Left lobe of liver (tissue), 2 donors: ENCODE measurements around the gene GOLGA6C. TPM values are rescaled to one million over a fixed set of nuclear protein-coding genes. Genes with fewer than 3 reads are reported as not detected.
A peak's percentile ranks its signal among the peaks of the same experiment; 100 is the strongest.
"Not testable (repeated sequence)": the region's sequence is repeated elsewhere in the genome, so short reads cannot be mapped to it uniquely, and the experiment has no call there.

Experiments used
- ATAC-seq: fragments of 200-7000 bp; cut with Tn5 transposase; one replicate; pipeline ENCODE4 v1.9.1; 2020; ENCODE audit warnings: mild to moderate bottlenecking, moderate library complexity
- DNase-seq: peaks from one replicate; pipeline ENCODE4 v3.0.0-alpha.2; 2020; ENCODE audit warnings: low spot score
- total RNA-seq: library from RNA; stranded (reverse); gene quantifications from one replicate; pipeline ENCODE4 v1.2.1, GENCODE V29; 2021
- donor health status: DM: no; HTN: no; CAD: no; lungs with moderate emphysema.
- donor health status: DM: no; HTN: yes; CAD: no.

Gene GOLGA6C
- not detected for total RNA-seq

GRCh38 chr15:75258034-75258433 is at the start of gene GOLGA6C:
TSS of gene GOLGA6C (plus strand) at chr15:75258334. CDS start at chr15:75258599, 265 bp downstream.
- ATAC-seq, DNase-seq: not testable (repeated sequence)

- DNase-seq (no peak), ATAC-seq (no peak)
These were observed 49.4 kb upstream of the GOLGA6C start for GRCh38 chr15:75208501-75209288.

- no peak for ATAC-seq
- no peak for DNase-seq
These were observed 48.9 kb upstream of the GOLGA6C start for GRCh38 chr15:75209289-75209676.

GRCh38 chr15:75210811-75211230 is 47.3 kb upstream of the GOLGA6C start:
- no peak for DNase-seq
- no peak for ATAC-seq

- DNase-seq, result no peak
- no peak for ATAC-seq
These were observed 46.5 kb upstream of the GOLGA6C start for GRCh38 chr15:75211436-75212199.

- no peak for ATAC-seq
These were observed 45.8 kb upstream of the GOLGA6C start for GRCh38 chr15:75212200-75212858.

GRCh38 chr15:75213212-75213767 is 44.8 kb upstream of the GOLGA6C start:
- DNase-seq, result no peak
- no peak for ATAC-seq

More at GRCh38 chr15:75212200-75212858, 45.8 kb upstream of the GOLGA6C start:
- no peak for DNase-seq

- no peak for ATAC-seq
- no peak for DNase-seq
These were observed 44.3 kb upstream of the GOLGA6C start for GRCh38 chr15:75213768-75214221.

GRCh38 chr15:75214293-75215096 is 43.6 kb upstream of the GOLGA6C start:
- no peak for DNase-seq

GRCh38 chr15:75215107-75216004 is 42.8 kb upstream of the GOLGA6C start:
- DNase-seq (no peak), ATAC-seq (no peak)

More at GRCh38 chr15:75214293-75215096, 43.6 kb upstream of the GOLGA6C start:
- no peak for ATAC-seq

GRCh38 chr15:75217012-75217411 is 41.1 kb upstream of the GOLGA6C start:
- no peak for ATAC-seq
- DNase-seq, result no peak

GRCh38 chr15:75217574-75217973 is 40.6 kb upstream of the GOLGA6C start:
- ATAC-seq, DNase-seq: not testable (repeated sequence)

- peak; percentile 25 for ATAC-seq
These were observed 38.6 kb upstream of the GOLGA6C start for GRCh38 chr15:75219507-75219929.

GRCh38 chr15:75223688-75224087 is 34.4 kb upstream of the GOLGA6C start:
- ATAC-seq, result no peak
- DNase-seq, result no peak

More at GRCh38 chr15:75219507-75219929, 38.6 kb upstream of the GOLGA6C start:
- DNase-seq, result not testable (repeated sequence)

- no peak for ATAC-seq
- no peak for DNase-seq
These were observed 33.9 kb upstream of the GOLGA6C start for GRCh38 chr15:75224281-75224680.

GRCh38 chr15:75225102-75225836 is 32.9 kb upstream of the GOLGA6C start:
- not testable (repeated sequence) for DNase-seq, ATAC-seq

- ATAC-seq (no peak), DNase-seq (no peak)
These were observed 32.0 kb upstream of the GOLGA6C start for GRCh38 chr15:75225951-75226732.
